ENCODE data around the gene ABLIM1.

The ABLIM1 gene

GRCh38 chr10:114515298-114515914 is 142.7 kb downstream of the ABLIM1 start:
- no peak for DNase-seq

GRCh38 chr10:114513381-114513792 is 144.7 kb downstream of the ABLIM1 start:
- DNase-seq = no peak

GRCh38 chr10:114511881-114512280 is 146.2 kb downstream of the ABLIM1 start:
- DNase-seq = no peak

GRCh38 chr10:114508376-114508775 is 149.7 kb downstream of the ABLIM1 start:
- no peak for DNase-seq

GRCh38 chr10:114507449-114507848 is 150.6 kb downstream of the ABLIM1 start:
- DNase-seq = no peak

- DNase-seq = no peak
Observed at GRCh38 chr10:114506871-114507385, 151.1 kb downstream of the ABLIM1 start.

- peak; percentile 59 for DNase-seq
Observed at GRCh38 chr10:114504769-114505579, 153.1 kb downstream of the ABLIM1 start.

GRCh38 chr10:114502074-114502473 is 156.0 kb downstream of the ABLIM1 start:
- DNase-seq = no peak

GRCh38 chr10:114501650-114502049 is 156.4 kb downstream of the ABLIM1 start:
- no peak for DNase-seq

- DNase-seq = no peak
Observed at GRCh38 chr10:114500643-114501042, 157.4 kb downstream of the ABLIM1 start.

- no peak for DNase-seq
Observed at GRCh38 chr10:114499630-114500190, 158.4 kb downstream of the ABLIM1 start.

- no peak for DNase-seq
Observed at GRCh38 chr10:114499116-114499515, 159.0 kb downstream of the ABLIM1 start.

GRCh38 chr10:114498413-114499111 is 159.5 kb downstream of the ABLIM1 start:
- DNase-seq = no peak

GRCh38 chr10:114495303-114495702 is 162.8 kb downstream of the ABLIM1 start:
- DNase-seq = no peak

GRCh38 chr10:114492351-114493037 is 165.6 kb downstream of the ABLIM1 start:
- no peak for DNase-seq

GRCh38 chr10:114491933-114492332 is 166.1 kb downstream of the ABLIM1 start:
- no peak for DNase-seq

GRCh38 chr10:114491419-114491818 is 166.7 kb downstream of the ABLIM1 start:
- DNase-seq = no peak

- DNase-seq = no peak
Observed at GRCh38 chr10:114489521-114490310, 168.4 kb downstream of the ABLIM1 start.

GRCh38 chr10:114487815-114488536 is 170.1 kb downstream of the ABLIM1 start:
- no peak for DNase-seq

- DNase-seq = no peak
Observed at GRCh38 chr10:114486938-114487814, 170.9 kb downstream of the ABLIM1 start.
